GM12864 (cell line): ENCODE measurements around the gene CFAP410.

Source experiments
- DNase-seq: peaks from one replicate; pipeline ENCODE4 v3.0.0-alpha.2; 2011; ENCODE audit warnings: low read depth
- H3K4me3 ChIP-seq: 2 replicates; pipeline ENCODE4 v1.5.1; 2011; ENCODE audit warnings: mild to moderate bottlenecking, low read depth, low read length, control low read depth
- CTCF ChIP-seq: IDR thresholded peaks from 2 replicates; pipeline ENCODE4 v1.5.1; 2011; ENCODE audit warnings: low read depth, mild to moderate bottlenecking, moderate library complexity, low read length, control low read depth, inconsistent platforms; ENCODE audit errors: missing control alignments

The CFAP410 gene

GRCh38 chr21:44329971-44330681, 9.1 kb downstream of the CFAP410 start:
- no peak for TF ChIP-seq CTCF
- no peak for DNase-seq
- no peak overlapping the region for H3K4me3 ChIP-seq

GRCh38 chr21:44329086-44329889, 9.9 kb downstream of the CFAP410 start:
- DNase-seq: no peak
- no peak for TF ChIP-seq CTCF
- H3K4me3 ChIP-seq: no peak overlapping the region

- TF ChIP-seq CTCF: no peak
- DNase-seq: no peak
- H3K4me3 ChIP-seq: no peak overlapping the region
Measured at GRCh38 chr21:44328242-44328895, 10.8 kb downstream of the CFAP410 start.

- DNase-seq: no peak
- TF ChIP-seq CTCF: no peak
- H3K4me3 ChIP-seq: no peak overlapping the region
Measured at GRCh38 chr21:44327603-44327974, 11.6 kb downstream of the CFAP410 start.

- no peak overlapping the region for H3K4me3 ChIP-seq
- no peak for DNase-seq
- no peak for TF ChIP-seq CTCF
Measured at GRCh38 chr21:44326716-44327602, 12.2 kb downstream of the CFAP410 start.

GRCh38 chr21:44326272-44326647, 12.9 kb downstream of the CFAP410 start:
- no peak for TF ChIP-seq CTCF
- no peak for DNase-seq
- no peak overlapping the region for H3K4me3 ChIP-seq
